PC-3 (cell line): ENCODE data around the gene RCBTB2.

ENCODE experiments used
- EZH2 ChIP-seq: fragments of 300-600 bp; sonication (generic); IDR thresholded peaks from one replicate; pipeline ENCODE4 v1.6.1; 2017; ENCODE audit warnings: antibody characterized with exemption, mild to moderate bottlenecking, low read length; ENCODE audit not compliant: unreplicated experiment
- TF ChIP-seq, protein P1 (sequence below): fragments of 300-600 bp; sonication (generic); conservative IDR thresholded peaks from 2 replicates; pipeline ENCODE4 v1.5.1; 2017; ENCODE audit warnings: antibody characterized with exemption, low read depth, mild to moderate bottlenecking, low read length

DNA sequence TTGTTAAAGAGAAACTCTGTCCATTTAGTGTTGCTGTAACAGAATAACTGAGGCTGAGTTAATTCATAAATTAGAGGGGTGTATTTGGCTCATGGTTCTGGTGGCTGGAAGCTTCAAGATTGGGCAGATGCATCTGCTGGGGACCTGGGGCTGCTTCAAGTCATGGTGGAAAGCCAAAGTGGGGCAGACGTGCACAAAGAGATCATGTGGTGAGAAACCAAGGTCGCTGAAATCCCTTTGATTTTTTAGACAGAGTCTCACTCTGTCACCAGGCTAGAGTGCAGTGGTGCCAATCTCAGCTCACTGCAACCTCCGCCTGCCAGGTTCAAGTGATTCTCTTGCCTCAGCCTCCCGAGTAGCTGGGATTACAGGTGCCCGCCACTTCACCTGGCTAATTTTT is 46.0 kb downstream of the RCBTB2 start:
- TF ChIP-seq, protein P1, sequence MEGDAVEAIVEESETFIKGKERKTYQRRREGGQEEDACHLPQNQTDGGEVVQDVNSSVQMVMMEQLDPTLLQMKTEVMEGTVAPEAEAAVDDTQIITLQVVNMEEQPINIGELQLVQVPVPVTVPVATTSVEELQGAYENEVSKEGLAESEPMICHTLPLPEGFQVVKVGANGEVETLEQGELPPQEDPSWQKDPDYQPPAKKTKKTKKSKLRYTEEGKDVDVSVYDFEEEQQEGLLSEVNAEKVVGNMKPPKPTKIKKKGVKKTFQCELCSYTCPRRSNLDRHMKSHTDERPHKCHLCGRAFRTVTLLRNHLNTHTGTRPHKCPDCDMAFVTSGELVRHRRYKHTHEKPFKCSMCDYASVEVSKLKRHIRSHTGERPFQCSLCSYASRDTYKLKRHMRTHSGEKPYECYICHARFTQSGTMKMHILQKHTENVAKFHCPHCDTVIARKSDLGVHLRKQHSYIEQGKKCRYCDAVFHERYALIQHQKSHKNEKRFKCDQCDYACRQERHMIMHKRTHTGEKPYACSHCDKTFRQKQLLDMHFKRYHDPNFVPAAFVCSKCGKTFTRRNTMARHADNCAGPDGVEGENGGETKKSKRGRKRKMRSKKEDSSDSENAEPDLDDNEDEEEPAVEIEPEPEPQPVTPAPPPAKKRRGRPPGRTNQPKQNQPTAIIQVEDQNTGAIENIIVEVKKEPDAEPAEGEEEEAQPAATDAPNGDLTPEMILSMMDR = no peak
- no peak for TF ChIP-seq EZH2
